ENCODE results near the gene NCR2. TPM values are rescaled to one million over a fixed set of nuclear protein-coding genes. Genes with fewer than 3 reads are reported as not detected.

The NCR2 gene
- total RNA-seq, 1 experiment from 2014 or later: not detected

GRCh38 chr6:41348934-41349333 is 13.5 kb downstream of the NCR2 start:
- ChIA-PET POLR2A (ENCODE audit: low non-redundant PET) (no interaction called here), CTCF (no interaction called here)
- Histone ChIP-seq H3K4me1 (ENCODE audit: insufficient read depth, low read length, poor library complexity, severe bottlenecking) (no peaks in the 10 kb centered on the region), H3K27ac (ENCODE audit: low read depth, low read length, poor library complexity, severe bottlenecking) (no peak overlapping the region), H3K9me3 (ENCODE audit: low read depth, low read length, poor library complexity, severe bottlenecking) (no peaks in the 10 kb centered on the region), H3K4me3 (ENCODE audit: low read depth, low read length, poor library complexity, severe bottlenecking) (no peak overlapping the region), H3K27me3 (replicated peaks; ENCODE audit: insufficient read depth, low read depth, low read length, poor library complexity) (peaks cover 2% of the 10 kb centered on the region), H3K36me3 (ENCODE audit: insufficient read depth, low read length, poor library complexity, severe bottlenecking) (no peaks in the 10 kb centered on the region)
- no TSS peak for BruUV-seq (replicated peaks)
- intact Hi-C loops (cut with micrococcal nuclease; ENCODE audit: unreplicated experiment): no loop called here
- no peak for DNase-seq (ENCODE audit: low spot score)
- TF ChIP-seq CTCF (conservative IDR thresholded peaks at IDR 0.05; ENCODE audit: low read depth, low read length): no peak
- TF ChIP-seq EZH2 (IDR thresholded peaks at IDR 0.05; ENCODE audit: borderline replicate concordance, low read depth, low read length, poor library complexity, severe bottlenecking): no peak

- intact Hi-C loops (cut with micrococcal nuclease; ENCODE audit: unreplicated experiment): no loop called here
- no peaks in the 10 kb centered on the region for H3K9me3 ChIP-seq (ENCODE audit: low read depth, low read length, poor library complexity, severe bottlenecking)
- no peak overlapping the region for H3K4me3 ChIP-seq (ENCODE audit: low read depth, low read length, poor library complexity, severe bottlenecking)
- no peak overlapping the region for H3K27ac ChIP-seq (ENCODE audit: low read depth, low read length, poor library complexity, severe bottlenecking)
- no TSS peak for BruUV-seq (replicated peaks)
- POLR2A ChIA-PET (ENCODE audit: low non-redundant PET): no interaction called here
- CTCF ChIA-PET: no interaction called here
- no peaks in the 10 kb centered on the region for H3K4me1 ChIP-seq (ENCODE audit: insufficient read depth, low read length, poor library complexity, severe bottlenecking)
- H3K27me3 ChIP-seq (replicated peaks; ENCODE audit: insufficient read depth, low read depth, low read length, poor library complexity): no peaks in the 10 kb centered on the region
- TF ChIP-seq EZH2 (IDR thresholded peaks at IDR 0.05; ENCODE audit: borderline replicate concordance, low read depth, low read length, poor library complexity, severe bottlenecking) (no peak), CTCF (conservative IDR thresholded peaks at IDR 0.05; ENCODE audit: low read depth, low read length) (no peak)
- no peaks in the 10 kb centered on the region for H3K36me3 ChIP-seq (ENCODE audit: insufficient read depth, low read length, poor library complexity, severe bottlenecking)
- no peak for DNase-seq (ENCODE audit: low spot score)
Observed at GRCh38 chr6:41352396-41352795, 17.0 kb downstream of the NCR2 start.

- H3K27me3 ChIP-seq (replicated peaks; ENCODE audit: insufficient read depth, low read depth, low read length, poor library complexity): no peaks in the 10 kb centered on the region
- TF ChIP-seq EZH2 (IDR thresholded peaks at IDR 0.05; ENCODE audit: borderline replicate concordance, low read depth, low read length, poor library complexity, severe bottlenecking) (no peak), CTCF (conservative IDR thresholded peaks at IDR 0.05; ENCODE audit: low read depth, low read length) (no peak)
- no peak for DNase-seq (ENCODE audit: low spot score)
- ChIA-PET POLR2A (ENCODE audit: low non-redundant PET) (no interaction called here), CTCF (no interaction called here)
- H3K27ac ChIP-seq (ENCODE audit: low read depth, low read length, poor library complexity, severe bottlenecking): no peak overlapping the region
- H3K4me3 ChIP-seq (ENCODE audit: low read depth, low read length, poor library complexity, severe bottlenecking): no peak overlapping the region
- intact Hi-C loops (cut with micrococcal nuclease; ENCODE audit: unreplicated experiment): no loop called here
- H3K36me3 ChIP-seq (ENCODE audit: insufficient read depth, low read length, poor library complexity, severe bottlenecking): no peaks in the 10 kb centered on the region
- H3K4me1 ChIP-seq (ENCODE audit: insufficient read depth, low read length, poor library complexity, severe bottlenecking): no peaks in the 10 kb centered on the region
- BruUV-seq (replicated peaks): no TSS peak
- no peaks in the 10 kb centered on the region for H3K9me3 ChIP-seq (ENCODE audit: low read depth, low read length, poor library complexity, severe bottlenecking)
Observed at GRCh38 chr6:41352907-41353306, 17.5 kb downstream of the NCR2 start.

Data from A673 (cell line).